Activated naive CD8-positive, alpha-beta T cell treated with anti-CD3 and anti-CD28 coated beads, Interleukin-2, amount 50 U/mL, for 16 hours (primary cell): ENCODE data around the gene STRN3.

ENCODE experiments used
- DNase-seq: peaks from one replicate; pipeline ENCODE4 v3.0.0-alpha.2; 2020; ENCODE audit warnings: low read depth, low spot score

The STRN3 gene

GRCh38 chr14:30873308-30874119 lies 152.7 kb downstream of the STRN3 start:
- no peak for DNase-seq

- DNase-seq = no peak
These were observed 153.6 kb downstream of the STRN3 start for GRCh38 chr14:30872602-30873001.

GRCh38 chr14:30869551-30870155 lies 156.5 kb downstream of the STRN3 start:
- DNase-seq = no peak

GRCh38 chr14:30868736-30869135 lies 157.4 kb downstream of the STRN3 start:
- DNase-seq = no peak

GRCh38 chr14:30864934-30865333 lies 161.2 kb downstream of the STRN3 start:
- no peak for DNase-seq

- no peak for DNase-seq
These were observed 165.0 kb downstream of the STRN3 start for GRCh38 chr14:30861200-30861599.

- no peak for DNase-seq
These were observed 170.7 kb downstream of the STRN3 start for GRCh38 chr14:30855345-30856037.

GRCh38 chr14:30854492-30854891 lies 171.7 kb downstream of the STRN3 start:
- DNase-seq = no peak

- DNase-seq = no peak
These were observed 172.2 kb downstream of the STRN3 start for GRCh38 chr14:30853946-30854345.

- no peak for DNase-seq
These were observed 176.2 kb downstream of the STRN3 start for GRCh38 chr14:30849983-30850382.

GRCh38 chr14:30849354-30849753 lies 176.8 kb downstream of the STRN3 start:
- no peak for DNase-seq

- no peak for DNase-seq
These were observed 177.5 kb downstream of the STRN3 start for GRCh38 chr14:30848449-30849240.
